DMS 273 treated with DMSO at 0.1 percent for 48 hours (cell line): Measurements from ENCODE around the gene TSPO.
"Not testable (repeated sequence)": the region's sequence is repeated elsewhere in the genome, so short reads cannot be mapped to it uniquely, and the experiment has no call there.

Source experiments
- DNase-seq: peaks from one replicate; lab custom pipeline; 2025; lab: John Stamatoyannopoulos, UW

TSPO gene

GRCh38 chr22:43131773-43132501, 19.4 kb upstream of the TSPO start:
- DNase-seq: no peak

GRCh38 chr22:43133401-43133800, 18.0 kb upstream of the TSPO start:
- no peak for DNase-seq

- no peak for DNase-seq
Measured at GRCh38 chr22:43134553-43134952, 16.8 kb upstream of the TSPO start.

DNA sequence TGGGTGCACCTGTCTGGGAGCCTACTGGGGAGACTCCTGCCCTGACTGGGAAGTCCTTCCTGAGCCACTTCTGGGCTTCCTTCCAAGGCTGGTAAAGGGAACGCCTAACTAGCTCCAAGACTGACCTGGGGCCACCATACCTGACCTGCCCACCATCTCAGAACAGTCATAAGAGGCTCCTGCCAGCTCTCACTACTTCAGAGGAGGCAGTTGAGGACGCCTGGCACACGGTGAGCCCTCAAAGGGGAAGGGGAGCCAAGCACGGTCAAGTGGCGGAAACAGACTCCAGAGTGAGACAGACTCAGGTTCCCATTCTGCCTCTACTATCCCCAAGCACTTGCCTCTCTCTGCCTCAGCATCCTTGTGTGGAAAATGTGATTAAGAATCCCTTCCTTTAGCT, 15.8 kb upstream of the TSPO start:
- DNase-seq: no peak

DNA sequence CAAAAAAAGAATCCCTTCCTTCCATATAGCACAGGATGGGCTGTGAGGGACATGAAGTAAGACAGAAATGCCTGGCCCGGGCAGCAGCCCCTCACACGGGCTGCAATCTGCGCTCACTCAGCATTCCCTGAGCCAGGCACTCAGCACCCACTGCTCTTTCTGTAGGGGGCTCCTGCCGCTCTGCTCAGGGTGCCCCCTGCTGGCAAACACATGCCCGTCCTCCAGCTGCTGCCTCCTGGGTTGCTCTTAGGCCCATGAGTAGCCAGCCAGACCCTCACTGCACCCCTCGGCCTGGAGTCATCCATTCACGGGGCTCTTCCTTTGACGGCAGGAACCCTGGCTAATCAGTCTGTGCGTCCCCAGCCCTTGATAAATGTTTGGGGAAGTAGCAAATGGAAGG, 15.1 kb upstream of the TSPO start:
- DNase-seq: no peak

- no peak for DNase-seq
Measured at GRCh38 chr22:43136801-43137200, 14.6 kb upstream of the TSPO start.

GRCh38 chr22:43142880-43143562, 8.3 kb upstream of the TSPO start, which contains the start of gene MCAT:
Gene MCAT, minus strand, starts transcription at chr22:43143398. Its CDS starts 50 bp downstream, at chr22:43143348.
- DNase-seq: no peak

GRCh38 chr22:43144949-43145348, 6.4 kb upstream of the TSPO start:
- no peak for DNase-seq

- DNase-seq: not testable (repeated sequence)
Measured at GRCh38 chr22:43145371-43145770, 6.0 kb upstream of the TSPO start.

GRCh38 chr22:43146332-43146731, 5.0 kb upstream of the TSPO start:
- DNase-seq: not testable (repeated sequence)

DNA sequence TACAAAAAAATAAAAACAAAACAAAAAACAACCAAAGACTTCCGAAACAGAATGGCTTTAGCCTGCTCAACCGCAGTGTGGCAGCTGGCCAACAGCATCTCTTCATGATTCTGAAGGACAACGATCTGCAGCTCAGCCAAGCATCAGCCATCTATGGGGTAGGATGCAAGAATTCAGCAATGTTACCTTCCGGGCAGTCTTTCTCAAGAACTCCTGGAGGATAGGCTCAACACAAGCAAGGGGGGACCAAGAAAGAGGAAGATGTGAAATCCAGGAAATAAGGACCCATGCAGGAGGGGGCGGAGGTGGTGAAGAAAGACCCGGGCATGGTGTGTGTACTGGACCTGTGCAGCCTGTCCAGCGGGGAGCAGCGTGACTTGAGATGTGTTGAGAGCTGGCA, 3.5 kb upstream of the TSPO start:
- DNase-seq: no peak

- no peak for DNase-seq
Measured at GRCh38 chr22:43148581-43148980, 2.8 kb upstream of the TSPO start.

DNA sequence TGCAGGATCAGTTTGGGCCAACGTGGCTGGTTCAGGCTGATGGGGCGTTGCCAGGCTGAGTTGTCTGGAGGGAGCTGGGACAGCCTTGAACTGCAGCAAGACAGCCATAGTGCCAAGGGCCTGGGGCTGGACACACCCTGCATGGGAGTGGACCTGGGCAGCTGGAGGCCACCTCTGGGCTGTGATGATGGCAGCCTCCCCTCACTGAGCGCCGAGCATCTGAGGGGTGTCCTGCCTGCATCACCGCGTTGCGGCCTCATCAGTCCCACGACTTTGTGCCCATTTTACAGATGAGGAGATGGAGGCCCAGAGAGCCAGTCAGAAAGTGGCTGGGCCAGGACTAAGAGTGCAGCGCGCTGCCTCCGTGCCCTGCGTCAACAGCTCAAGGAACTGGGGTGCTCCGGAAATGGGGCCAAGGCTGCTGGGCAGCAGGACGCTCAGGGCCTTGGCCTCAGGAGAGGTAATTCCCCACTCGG, 590 bp upstream of the TSPO start:
- DNase-seq: no peak

GRCh38 chr22:43152003-43152356, 621 bp downstream of the TSPO start:
- DNase-seq: no peak

DNA sequence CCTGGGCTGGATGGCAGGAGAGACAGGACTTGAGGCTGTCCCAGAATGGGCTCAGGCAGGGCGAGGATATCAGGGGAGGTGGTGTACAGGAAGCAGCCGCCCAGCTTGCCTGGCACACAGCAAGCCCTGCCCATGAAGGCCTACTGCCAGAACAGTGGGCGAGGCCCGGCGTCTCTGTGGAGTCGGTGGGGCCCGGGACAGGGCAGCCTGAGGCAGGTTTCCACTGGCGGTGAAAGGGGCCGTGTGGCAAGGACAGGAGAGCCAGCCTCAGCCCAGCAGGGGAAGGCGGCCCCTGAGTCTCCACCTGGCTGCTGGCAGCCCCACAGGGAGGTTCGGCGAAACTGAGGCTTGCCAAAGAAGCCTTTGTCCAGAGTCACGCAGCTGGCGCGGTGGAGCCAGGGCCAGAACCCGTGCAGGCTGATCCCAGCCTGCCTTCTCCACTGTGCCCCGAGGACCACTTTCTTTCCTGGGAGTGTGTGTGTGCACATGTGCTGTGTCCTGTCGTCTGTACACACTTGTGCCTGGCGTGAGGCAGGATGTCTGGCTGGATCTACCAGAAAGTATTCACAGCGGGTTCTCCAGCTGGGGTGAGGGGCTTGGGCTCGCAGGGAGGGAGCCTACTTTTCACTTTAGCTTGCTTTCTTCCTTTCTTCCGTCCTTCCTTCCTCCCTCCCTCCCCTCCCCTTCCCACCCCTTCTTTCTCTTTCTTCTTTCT, 1.2 kb downstream of the TSPO start:
- no peak for DNase-seq

GRCh38 chr22:43153899-43154298, 2.5 kb downstream of the TSPO start:
- DNase-seq: no peak

DNA sequence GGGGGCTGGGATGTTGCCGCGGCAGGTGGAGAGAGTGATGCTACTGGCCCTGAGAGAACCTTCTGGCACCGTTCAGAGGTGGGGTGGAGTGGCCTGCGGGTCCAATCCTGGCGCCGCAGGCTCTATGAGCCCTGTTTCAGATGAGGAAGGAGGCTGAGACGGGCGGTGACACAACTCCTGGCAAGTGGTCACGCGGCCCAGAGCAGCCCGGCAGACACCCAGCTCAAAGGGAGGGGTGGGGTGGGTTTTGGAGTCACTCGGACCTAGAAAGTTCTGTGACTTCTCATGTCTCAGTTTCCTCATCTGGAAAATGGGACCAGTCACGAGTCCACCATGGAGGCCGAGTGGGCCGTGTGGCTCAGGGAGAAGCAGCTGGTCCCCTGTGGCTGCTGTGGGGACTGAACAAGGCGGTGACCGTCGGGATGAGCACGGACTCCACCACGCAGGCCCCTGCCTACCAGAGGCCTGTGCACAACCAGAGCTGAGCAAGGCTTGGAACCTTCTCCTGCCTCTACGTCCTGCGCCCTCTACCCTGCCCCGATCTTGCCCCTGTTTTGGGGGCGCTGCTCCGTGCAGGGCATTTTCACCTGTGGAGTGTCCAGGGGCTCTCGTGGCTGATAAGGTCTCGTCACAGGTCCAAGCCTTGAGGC, 3.7 kb downstream of the TSPO start:
- no peak for DNase-seq

DNA sequence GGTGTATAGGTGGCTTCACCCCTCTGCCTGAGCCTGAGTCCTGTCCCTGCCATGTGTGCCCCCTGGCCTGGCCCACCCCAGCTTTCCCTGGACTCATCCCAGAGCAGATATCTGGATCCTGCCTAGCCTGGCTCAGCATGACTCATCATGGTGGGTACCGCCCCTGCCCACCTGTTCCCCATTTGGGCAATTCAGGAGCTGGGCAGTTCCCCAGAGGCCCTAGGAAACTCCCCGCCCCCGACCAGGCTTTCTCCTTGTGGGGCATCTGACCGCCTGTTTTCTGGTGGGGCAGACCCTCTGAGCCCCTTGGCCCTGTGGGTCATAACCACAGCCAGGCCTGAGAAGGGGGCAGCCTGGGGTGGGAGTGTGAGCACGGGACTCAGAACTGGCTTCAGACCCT, 4.4 kb downstream of the TSPO start:
- peak; percentile 26 for DNase-seq

DNA sequence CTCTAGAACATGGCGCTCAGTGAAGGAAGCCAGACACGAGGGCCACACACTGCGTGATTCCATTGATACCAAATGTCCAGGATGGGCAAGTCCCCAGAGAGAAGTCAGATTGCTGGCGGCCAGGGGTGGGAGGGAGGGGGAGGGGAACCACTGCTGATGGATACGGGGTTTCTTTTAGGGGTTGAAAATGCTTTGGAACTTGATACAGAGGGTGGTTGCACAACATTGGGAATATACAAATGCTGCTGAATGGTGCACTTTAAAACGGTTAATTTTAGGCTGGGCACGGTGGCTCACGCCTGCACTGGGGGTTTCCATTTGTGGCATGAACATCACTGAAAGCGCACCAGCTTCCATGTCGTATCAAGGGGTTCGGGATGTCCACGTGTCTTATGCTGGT, 5.1 kb downstream of the TSPO start:
- no peak for DNase-seq

DNA sequence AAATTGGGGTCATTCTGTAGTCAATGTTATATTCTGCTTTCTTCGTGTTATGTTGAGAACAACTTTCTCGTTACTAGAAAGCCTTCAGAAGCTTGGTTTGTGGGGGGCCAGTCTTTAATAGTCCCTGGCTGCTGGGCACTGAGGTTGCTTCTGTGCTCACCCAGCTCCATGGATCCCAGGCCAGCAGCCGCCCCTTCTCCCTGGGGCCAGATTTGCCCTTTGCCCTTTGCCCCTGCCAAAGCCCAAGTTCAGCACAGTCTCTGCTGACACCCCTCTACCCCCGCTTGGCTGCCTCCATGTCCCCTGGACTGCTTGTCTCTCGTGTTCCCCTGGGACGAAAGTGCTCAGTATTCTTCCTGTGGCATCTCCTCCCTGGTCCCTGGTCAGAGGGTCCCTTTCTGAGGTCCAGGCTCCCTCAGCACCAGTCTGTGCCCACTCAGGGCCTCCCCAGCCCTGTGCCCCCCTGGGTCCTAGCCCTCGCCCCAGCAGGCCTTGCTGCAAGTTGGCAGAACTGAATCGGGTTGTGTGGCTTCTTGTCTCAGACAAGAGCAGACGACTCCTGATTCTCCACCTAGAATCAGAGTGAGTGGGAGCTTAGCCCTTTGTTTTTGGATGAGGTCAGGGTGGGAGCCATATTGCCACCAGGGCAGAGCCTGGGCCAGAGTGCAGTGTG, 6.7 kb downstream of the TSPO start:
- no peak for DNase-seq

DNA sequence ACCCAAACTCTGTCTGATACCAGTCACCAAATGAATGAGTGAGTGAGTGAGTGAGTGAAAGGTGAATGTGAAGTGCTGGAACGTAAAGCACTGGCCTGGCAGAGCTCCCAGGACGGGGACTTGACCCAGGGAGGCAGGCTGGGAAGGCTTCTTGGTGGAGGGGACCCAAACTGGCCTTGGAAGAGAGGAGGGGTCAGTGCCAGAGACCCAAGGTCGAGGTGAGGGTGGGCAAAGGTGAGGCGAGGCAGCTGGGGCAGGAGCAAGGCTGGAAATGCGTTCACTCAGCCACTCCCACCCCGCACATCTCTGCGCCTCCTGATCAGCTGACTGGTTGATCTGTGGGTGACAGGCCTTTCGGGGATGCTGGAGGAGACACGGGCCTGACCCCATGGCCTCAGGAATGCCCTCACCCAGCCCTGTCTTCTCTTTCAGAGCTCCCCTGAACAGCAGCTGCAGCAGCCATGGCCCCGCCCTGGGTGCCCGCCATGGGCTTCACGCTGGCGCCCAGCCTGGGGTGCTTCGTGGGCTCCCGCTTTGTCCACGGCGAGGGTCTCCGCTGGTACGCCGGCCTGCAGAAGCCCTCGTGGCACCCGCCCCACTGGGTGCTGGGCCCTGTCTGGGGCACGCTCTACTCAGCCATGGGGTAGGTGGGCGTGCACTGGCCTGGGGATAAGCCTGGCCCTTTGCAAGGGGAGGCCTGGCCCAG, 7.6 kb downstream of the TSPO start:
- no peak for DNase-seq
